GM19035 (cell line): ENCODE data around the gene THEM4.

Experiments
- ATAC-seq: cut with Tn5 transposase; IDR thresholded peaks from one replicate; pipeline ENCODE4 v1.9.1; 2021; ENCODE audit not compliant: unreplicated experiment

The THEM4 gene

GRCh38 chr1:151909167-151910149, at the start of gene THEM4:
THEM4 (minus strand) TSS chr1:151909511; CDS start chr1:151909458, 53 bp downstream.
- ATAC-seq = peak; percentile 96

- no peak for ATAC-seq
These were observed 49.6 kb upstream of the THEM4 start for GRCh38 chr1:151958959-151959358.

- no peak for ATAC-seq
These were observed 47.7 kb upstream of the THEM4 start for GRCh38 chr1:151956957-151957497.

- ATAC-seq = no peak
These were observed 44.2 kb upstream of the THEM4 start for GRCh38 chr1:151953409-151954094.

- no peak for ATAC-seq
These were observed 43.5 kb upstream of the THEM4 start for GRCh38 chr1:151952811-151953210.

GRCh38 chr1:151949371-151950193, 40.3 kb upstream of the THEM4 start:
- ATAC-seq = no peak

GRCh38 chr1:151948506-151948905, 39.2 kb upstream of the THEM4 start:
- ATAC-seq = no peak

GRCh38 chr1:151947140-151947539, 37.8 kb upstream of the THEM4 start:
- ATAC-seq = no peak

GRCh38 chr1:151945725-151946722, 36.7 kb upstream of the THEM4 start:
- no peak for ATAC-seq

GRCh38 chr1:151944857-151945575, 35.7 kb upstream of the THEM4 start:
- no peak for ATAC-seq

- no peak for ATAC-seq
These were observed 35.0 kb upstream of the THEM4 start for GRCh38 chr1:151944126-151944856.

- ATAC-seq = no peak
These were observed 34.3 kb upstream of the THEM4 start for GRCh38 chr1:151943591-151943990.

GRCh38 chr1:151942882-151943281, 33.6 kb upstream of the THEM4 start:
- no peak for ATAC-seq

- ATAC-seq = no peak
These were observed 31.2 kb upstream of the THEM4 start for GRCh38 chr1:151940541-151940940.

GRCh38 chr1:151939779-151940178, 30.5 kb upstream of the THEM4 start:
- ATAC-seq = no peak

- no peak for ATAC-seq
These were observed 29.8 kb upstream of the THEM4 start for GRCh38 chr1:151939141-151939540.

GRCh38 chr1:151936653-151937052, 27.3 kb upstream of the THEM4 start:
- no peak for ATAC-seq

GRCh38 chr1:151935894-151936602, 26.7 kb upstream of the THEM4 start:
- no peak for ATAC-seq
